OCI-LY1 (cell line): ENCODE measurements around the gene SLC2A11.

ENCODE experiments used
- H2AFZ ChIP-seq: fragments of 200-600 bp; sonication (generic), shearing (Covaris generic); 2 replicates; pipeline ENCODE4 v1.6.0; 2014; ENCODE audit warnings: antibody characterized with exemption, mild to moderate bottlenecking, low read length
- H3F3A ChIP-seq: fragments of 200-600 bp; sonication (generic), shearing (Covaris generic); 2 replicates; pipeline ENCODE4 v1.6.0; 2014; ENCODE audit warnings: mild to moderate bottlenecking, antibody characterized with exemption, low read length, moderate library complexity; ENCODE audit not compliant: insufficient read depth
- H3K27ac ChIP-seq: fragments of 200-600 bp; sonication (generic); 2 replicates; pipeline ENCODE4 v1.5.1; 2014; ENCODE audit warnings: low read length, mixed run types, mild to moderate bottlenecking, low read depth; ENCODE audit not compliant: poor library complexity, severe bottlenecking
- H3K27me3 ChIP-seq: fragments of 200-600 bp; sonication (generic); 2 replicates; pipeline ENCODE4 v1.6.0; 2014; ENCODE audit warnings: antibody characterized with exemption, mild to moderate bottlenecking, low read length, moderate library complexity; ENCODE audit not compliant: insufficient read depth
- H3K36me3 ChIP-seq: fragments of 200-600 bp; sonication (generic); 2 replicates; pipeline ENCODE4 v1.6.1; 2014; ENCODE audit warnings: mild to moderate bottlenecking, antibody characterized with exemption, low read length, moderate library complexity, mixed read lengths; ENCODE audit not compliant: insufficient read depth
- H3K4me1 ChIP-seq: fragments of 200-600 bp; sonication (generic); 2 replicates; pipeline ENCODE4 v1.5.1; 2014; ENCODE audit warnings: mild to moderate bottlenecking, low read length, moderate library complexity; ENCODE audit not compliant: insufficient read depth, severe bottlenecking
- H3K4me2 ChIP-seq: fragments of 200-600 bp; sonication (generic), shearing (Covaris generic); 2 replicates; pipeline ENCODE4 v1.6.1; 2014; ENCODE audit warnings: low read length
- H3K4me3 ChIP-seq: fragments of 200-600 bp; sonication (generic); 2 replicates; pipeline ENCODE4 v1.5.1; 2014; ENCODE audit warnings: low read length, low read depth, mild to moderate bottlenecking, mixed read lengths; ENCODE audit not compliant: poor library complexity, severe bottlenecking
- H3K79me2 ChIP-seq: fragments of 200-600 bp; shearing (Covaris generic); 2 replicates; pipeline ENCODE4 v1.6.1; 2016; ENCODE audit warnings: mixed run types, low read length, mixed read lengths; ENCODE audit not compliant: insufficient read depth
- H3K9ac ChIP-seq: fragments of 200-600 bp; sonication (generic), shearing (Covaris generic); 2 replicates; pipeline ENCODE4 v1.6.1; 2014; ENCODE audit warnings: mild to moderate bottlenecking, low read length, mixed read lengths
- H3K9me2 ChIP-seq: fragments of 200-600 bp; sonication (generic), shearing (Covaris generic); 2 replicates; pipeline ENCODE4 v1.6.1; 2014; ENCODE audit warnings: low read depth, mild to moderate bottlenecking, low read length, mixed read lengths
- H3K9me3 ChIP-seq: fragments of 200-600 bp; shearing (Covaris generic); 2 replicates; pipeline ENCODE4 v1.6.1; 2014; ENCODE audit warnings: low read length, mixed read lengths
- H4K20me1 ChIP-seq: fragments of 200-600 bp; sonication (generic), shearing (Covaris generic); 2 replicates; pipeline ENCODE4 v1.6.0; 2016; ENCODE audit warnings: mild to moderate bottlenecking, low read length; ENCODE audit not compliant: insufficient read depth
- EZH2 ChIP-seq: fragments of 200-600 bp; sonication (generic), shearing (Covaris generic); IDR thresholded peaks from 2 replicates; pipeline ENCODE4 v1.8.0; 2017; ENCODE audit warnings: borderline replicate concordance, mixed run types, mild to moderate bottlenecking, antibody characterized with exemption, low read length, moderate library complexity, mixed read lengths
- TF ChIP-seq, protein P1 (sequence below): fragments of 200-600 bp; sonication (generic), shearing (Covaris generic); IDR thresholded peaks from 2 replicates; pipeline ENCODE4 v1.5.1; 2017; ENCODE audit warnings: mild to moderate bottlenecking, antibody characterized with exemption, low read length, moderate library complexity, mixed read lengths

Gene SLC2A11

DNA sequence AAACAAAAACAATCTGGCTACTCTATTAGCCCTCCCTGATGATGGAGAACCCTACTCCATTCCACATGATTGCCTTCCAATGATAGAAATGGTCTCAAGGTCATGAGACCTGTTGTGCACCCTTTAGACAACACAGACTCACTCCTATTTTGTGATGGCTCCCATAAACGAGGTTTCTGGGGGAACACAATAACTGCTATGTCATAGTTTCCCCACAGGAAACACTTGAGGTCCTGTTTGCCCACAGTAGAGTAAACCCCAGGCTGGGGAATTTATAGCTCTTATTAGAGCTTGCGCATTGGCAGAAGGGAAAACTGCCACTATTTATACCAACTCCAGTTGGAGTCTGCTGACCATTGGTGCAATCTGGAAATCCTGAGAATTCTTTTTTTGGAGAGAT lies 65.2 kb downstream of the SLC2A11 start:
- Histone ChIP-seq H3K4me3 (no peak overlapping the region), H3K27ac (no peak overlapping the region), H3K79me2 (no peaks in the 10 kb centered on the region), H3K9me3 (peaks cover 13% of the 10 kb centered on the region), H3K27me3 (no peaks in the 10 kb centered on the region), H3K4me1 (no peaks in the 10 kb centered on the region), H2AFZ (no peak overlapping the region), H3F3A (no peaks in the 10 kb centered on the region), H3K36me3 (peaks cover 83% of the 10 kb centered on the region), H4K20me1 (no peaks in the 10 kb centered on the region), H3K9ac (no peak overlapping the region), H3K4me2 (no peak overlapping the region), H3K9me2 (no peaks in the 10 kb centered on the region)
- TF ChIP-seq, protein P1, sequence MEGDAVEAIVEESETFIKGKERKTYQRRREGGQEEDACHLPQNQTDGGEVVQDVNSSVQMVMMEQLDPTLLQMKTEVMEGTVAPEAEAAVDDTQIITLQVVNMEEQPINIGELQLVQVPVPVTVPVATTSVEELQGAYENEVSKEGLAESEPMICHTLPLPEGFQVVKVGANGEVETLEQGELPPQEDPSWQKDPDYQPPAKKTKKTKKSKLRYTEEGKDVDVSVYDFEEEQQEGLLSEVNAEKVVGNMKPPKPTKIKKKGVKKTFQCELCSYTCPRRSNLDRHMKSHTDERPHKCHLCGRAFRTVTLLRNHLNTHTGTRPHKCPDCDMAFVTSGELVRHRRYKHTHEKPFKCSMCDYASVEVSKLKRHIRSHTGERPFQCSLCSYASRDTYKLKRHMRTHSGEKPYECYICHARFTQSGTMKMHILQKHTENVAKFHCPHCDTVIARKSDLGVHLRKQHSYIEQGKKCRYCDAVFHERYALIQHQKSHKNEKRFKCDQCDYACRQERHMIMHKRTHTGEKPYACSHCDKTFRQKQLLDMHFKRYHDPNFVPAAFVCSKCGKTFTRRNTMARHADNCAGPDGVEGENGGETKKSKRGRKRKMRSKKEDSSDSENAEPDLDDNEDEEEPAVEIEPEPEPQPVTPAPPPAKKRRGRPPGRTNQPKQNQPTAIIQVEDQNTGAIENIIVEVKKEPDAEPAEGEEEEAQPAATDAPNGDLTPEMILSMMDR = no peak
- TF ChIP-seq EZH2 = no peak

GRCh38 chr22:23925020-23925606 lies 67.4 kb downstream of the SLC2A11 start:
- Histone ChIP-seq H3K36me3 (peaks cover 85% of the 10 kb centered on the region), H3K4me1 (no peaks in the 10 kb centered on the region)

DNA sequence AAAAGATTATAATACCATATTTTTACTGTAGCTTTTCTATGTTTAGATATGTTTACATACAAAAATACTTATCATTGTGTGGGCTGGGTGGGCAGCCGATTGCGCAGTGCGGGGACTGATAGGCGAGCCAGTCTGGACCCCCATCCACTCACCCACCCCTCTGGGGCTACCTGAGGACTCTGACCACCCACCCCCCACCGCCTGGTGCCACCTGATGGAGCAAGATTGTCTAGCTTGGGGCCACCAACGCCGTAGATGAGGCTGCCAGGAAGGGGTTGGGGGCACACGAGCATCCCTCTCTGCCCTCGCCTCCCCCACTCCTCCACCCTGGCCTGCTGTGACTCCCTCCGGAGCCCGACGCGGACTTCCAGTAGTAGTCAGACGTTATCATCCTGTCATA lies 68.9 kb downstream of the SLC2A11 start:
- no peak overlapping the region for H2AFZ ChIP-seq
- no peak overlapping the region for H3K4me3 ChIP-seq
- no peak overlapping the region for H3K27ac ChIP-seq
- H3K9me3 ChIP-seq = peaks cover 13% of the 10 kb centered on the region
- no peaks in the 10 kb centered on the region for H3K27me3 ChIP-seq
- TF ChIP-seq, protein P1 = no peak
- TF ChIP-seq EZH2 = no peak
- H3K4me2 ChIP-seq = no peak overlapping the region
- no peaks in the 10 kb centered on the region for H3K4me1 ChIP-seq
- no peak overlapping the region for H3K9ac ChIP-seq
- peaks cover 93% of the 10 kb centered on the region for H3K36me3 ChIP-seq
- no peaks in the 10 kb centered on the region for H3K79me2 ChIP-seq
- H3F3A ChIP-seq = no peaks in the 10 kb centered on the region
- no peaks in the 10 kb centered on the region for H4K20me1 ChIP-seq
- no peaks in the 10 kb centered on the region for H3K9me2 ChIP-seq

More at GRCh38 chr22:23925020-23925606, 67.4 kb downstream of the SLC2A11 start:
- no peak overlapping the region for H3K4me2 ChIP-seq
- no peaks in the 10 kb centered on the region for H3K27me3 ChIP-seq
- no peaks in the 10 kb centered on the region for H4K20me1 ChIP-seq
- H2AFZ ChIP-seq = no peak overlapping the region
- no peak overlapping the region for H3K9ac ChIP-seq
- H3F3A ChIP-seq = no peaks in the 10 kb centered on the region
- H3K9me2 ChIP-seq = no peaks in the 10 kb centered on the region
- no peak overlapping the region for H3K4me3 ChIP-seq
- H3K27ac ChIP-seq = no peak overlapping the region
- H3K79me2 ChIP-seq = no peaks in the 10 kb centered on the region
- peaks cover 13% of the 10 kb centered on the region for H3K9me3 ChIP-seq
- TF ChIP-seq EZH2 = no peak
- TF ChIP-seq, protein P1 = no peak
